Measurements from ENCODE around the gene PTPRD. TPM values are rescaled to one million over a fixed set of nuclear protein-coding genes. Genes with fewer than 3 reads are reported as not detected.

Gene PTPRD
- total and polyA plus RNA-seq, 2 of the 4 experiments (the other 2 are of a cell fraction): 0.07 to 0.18 TPM

DNA sequence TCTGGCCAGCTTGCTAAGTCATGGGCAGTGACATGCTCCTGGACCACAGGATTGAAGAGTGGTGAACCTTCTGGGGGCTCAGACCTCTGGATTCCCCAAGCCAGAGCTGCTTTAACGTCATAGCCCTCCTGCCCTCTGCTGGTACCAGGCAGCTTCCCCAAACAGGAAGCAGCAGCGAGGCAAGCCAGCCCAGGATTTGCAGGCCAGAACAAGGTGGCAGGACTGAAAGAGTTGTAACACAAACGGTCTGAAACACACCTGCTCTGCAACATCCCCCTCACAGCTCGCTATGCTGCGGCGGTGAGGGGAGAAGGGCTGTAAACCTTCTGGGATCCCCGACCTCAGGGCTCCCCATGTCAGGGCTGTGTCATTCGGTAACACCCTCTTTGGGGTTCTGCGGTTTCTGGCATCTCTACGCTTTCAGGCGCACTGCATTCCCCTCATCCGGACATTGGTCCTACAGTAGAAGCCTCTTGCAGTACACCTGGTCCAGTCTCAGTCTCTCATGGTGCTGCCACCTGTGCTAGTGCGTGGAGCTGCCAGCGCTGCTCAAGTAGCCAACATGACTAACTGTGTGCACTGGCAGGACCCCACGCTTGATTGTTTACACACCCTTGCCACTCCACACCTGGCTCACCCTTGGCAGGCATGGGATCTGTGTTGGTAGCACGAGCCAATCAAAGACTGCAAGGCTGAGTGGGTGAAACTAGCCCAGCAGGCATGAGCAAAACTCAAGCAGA lies 893.3 kb downstream of the PTPRD start:
- Histone ChIP-seq H3K9ac (ENCODE audit: low read depth, low read length) (no peak overlapping the region), H3K56ac (ENCODE audit: extremely low read depth, insufficient read depth, low read length) (no peak overlapping the region), H3K4me1 (ENCODE audit: control insufficient read depth, insufficient read depth, low read length) (no peaks in the 10 kb centered on the region), H3K36me3 (ENCODE audit: control insufficient read depth, insufficient read depth, low read length) (no peaks in the 10 kb centered on the region), H3K23ac (ENCODE audit: low read depth, low read length) (no peak overlapping the region), H2AFZ (replicated peaks; ENCODE audit: low read length, poor library complexity) (no peak overlapping the region), H4K91ac (ENCODE audit: insufficient read depth, low read depth, low read length) (no peak overlapping the region), H3K27ac (ENCODE audit: insufficient read depth, low read length) (no peak overlapping the region), H3K18ac (ENCODE audit: low read depth, low read length) (no peak overlapping the region), H4K20me1 (ENCODE audit: insufficient read depth, low read length) (no peaks in the 10 kb centered on the region), H3K9me1 (ENCODE audit: insufficient read depth, low read length) (no peaks in the 10 kb centered on the region), H2AK5ac (ENCODE audit: low read depth, low read length) (no peak overlapping the region), H3K9me3 (ENCODE audit: control insufficient read depth, insufficient read depth, low read length) (peaks cover 15% of the 10 kb centered on the region), H2AK9ac (replicated peaks; ENCODE audit: low read depth, low read length, poor library complexity) (no peak overlapping the region), H2BK20ac (ENCODE audit: low read depth, low read length) (no peak overlapping the region), H3K79me1 (ENCODE audit: low read depth in 1 of 2, low read length in 2 of 2) (no peaks in the 10 kb centered on the region), H2BK15ac (ENCODE audit: low read depth, low read length) (no peak overlapping the region), H3K27me3 (ENCODE audit: control insufficient read depth, insufficient read depth, low read length) (no peaks in the 10 kb centered on the region), H4K8ac (ENCODE audit: low read depth in 2 of 2, low read length in 2 of 2) (no peak overlapping the region), H2BK5ac (ENCODE audit: low read depth, low read length, poor library complexity, severe bottlenecking) (no peak overlapping the region), H3K14ac (replicated peaks; ENCODE audit: low read depth, low read length) (no peak overlapping the region), H3K4ac (ENCODE audit: low read depth, low read length) (no peak overlapping the region), H2BK120ac (ENCODE audit: low read depth, low read length) (no peak overlapping the region), H3K4me2 (ENCODE audit: low read depth, low read length) (no peak overlapping the region), H3K4me3 (ENCODE audit: insufficient read depth, low read depth, low read length) (no peak overlapping the region), H4K5ac (ENCODE audit: low read depth, low read length) (no peak overlapping the region)
- BruUV-seq (replicated peaks): no TSS peak
- dilution Hi-C loops (cut with HindIII; ENCODE audit: low sequenced_read_pairs, unreplicated experiment): no loop called here
- TF ChIP-seq, protein P1, sequence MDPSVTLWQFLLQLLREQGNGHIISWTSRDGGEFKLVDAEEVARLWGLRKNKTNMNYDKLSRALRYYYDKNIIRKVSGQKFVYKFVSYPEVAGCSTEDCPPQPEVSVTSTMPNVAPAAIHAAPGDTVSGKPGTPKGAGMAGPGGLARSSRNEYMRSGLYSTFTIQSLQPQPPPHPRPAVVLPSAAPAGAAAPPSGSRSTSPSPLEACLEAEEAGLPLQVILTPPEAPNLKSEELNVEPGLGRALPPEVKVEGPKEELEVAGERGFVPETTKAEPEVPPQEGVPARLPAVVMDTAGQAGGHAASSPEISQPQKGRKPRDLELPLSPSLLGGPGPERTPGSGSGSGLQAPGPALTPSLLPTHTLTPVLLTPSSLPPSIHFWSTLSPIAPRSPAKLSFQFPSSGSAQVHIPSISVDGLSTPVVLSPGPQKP (IDR thresholded peaks at IDR 0.05; ENCODE audit: borderline replicate concordance, low read depth, low read length): no peak
- TF ChIP-seq RFX5 (IDR thresholded peaks at IDR 0.05; ENCODE audit: low read depth, low read length) (no peak), FOS (IDR thresholded peaks at IDR 0.05; ENCODE audit: low read depth, low read length) (no peak), POLR2A (IDR thresholded peaks at IDR 0.05; ENCODE audit: low read depth, low read length) (no peak), MAZ (IDR thresholded peaks at IDR 0.05; ENCODE audit: borderline replicate concordance, low read depth, low read length) (no peak), RCOR1 (IDR thresholded peaks at IDR 0.05; ENCODE audit: insufficient replicate concordance, low read length) (no peak), BHLHE40 (IDR thresholded peaks at IDR 0.05; ENCODE audit: low read depth, low read length) (no peak), RAD21 (IDR thresholded peaks at IDR 0.05; ENCODE audit: low read length) (no peak), MAFK (IDR thresholded peaks at IDR 0.05; ENCODE audit: low read depth, low read length) (no peak)
- in situ Hi-C loops (cut with MboI; ENCODE audit: low sequenced_read_pairs): no loop called here
- WGBS, 2 experiments (ENCODE audit: extremely low coverage in 2 of 2, insufficient read length in 1 of 2): 67% methylated on average over 5 of the region's 16 CpGs; no CpG with 5 or more reads in 1 of the 2 experiments
- CTCF ChIA-PET: no interaction called here
- DNase-seq: no peak
- ATAC-seq (ENCODE audit: low read depth): no peak
- intact Hi-C loops (cut with micrococcal nuclease): no loop called here
- POLR2A ChIA-PET (ENCODE audit: unreplicated experiment): no interaction called here
